Astrocyte (in vitro differentiated cells and primary cell): Measurements from ENCODE around the gene OR9Q1. TPM values are rescaled to one million over a fixed set of nuclear protein-coding genes. Genes with fewer than 3 reads are reported as not detected.
"Not testable (repeated sequence)": the region's sequence is repeated elsewhere in the genome, so short reads cannot be mapped to it uniquely, and the experiment has no call there.

Experiments used
- DNase-seq: peaks from one replicate; pipeline ENCODE4 v3.0.0-alpha.2; 2010; ENCODE audit warnings: low read depth
- FAIRE-seq: peaks from 2 replicates; lab custom pipeline; 2011; peaks lifted over from hg19 to GRCh38; lab: Jason Lieb, UNC
- H2AFZ ChIP-seq: 2 replicates; pipeline ENCODE4 v1.6.0; 2012; ENCODE audit warnings: low read depth, low read length, inconsistent platforms
- H3K27ac ChIP-seq: 2 replicates; pipeline ENCODE4 v1.5.1; 2011; ENCODE audit warnings: low read depth, low read length, inconsistent platforms
- H3K27me3 ChIP-seq: 2 replicates; pipeline ENCODE4 v1.6.0; 2011; ENCODE audit warnings: low read length, inconsistent platforms; ENCODE audit not compliant: insufficient read depth
- H3K36me3 ChIP-seq: 2 replicates; pipeline ENCODE4 v1.5.1; 2011; ENCODE audit warnings: low read length, inconsistent platforms; ENCODE audit not compliant: insufficient read depth
- H3K4me1 ChIP-seq: 2 replicates; pipeline ENCODE4 v1.5.1; 2011; ENCODE audit warnings: low read length, inconsistent platforms; ENCODE audit not compliant: insufficient read depth
- H3K4me2 ChIP-seq: 2 replicates; pipeline ENCODE4 v1.6.0; 2012; ENCODE audit warnings: low read length, inconsistent platforms
- H3K4me3 ChIP-seq: 2 replicates; pipeline ENCODE4 v1.5.1; 2011; ENCODE audit warnings: low read depth, mild to moderate bottlenecking, low read length, inconsistent platforms; ENCODE audit not compliant: insufficient read depth
- H3K79me2 ChIP-seq: 2 replicates; pipeline ENCODE4 v1.6.0; 2012; ENCODE audit warnings: mild to moderate bottlenecking, low read length, inconsistent platforms; ENCODE audit not compliant: insufficient read depth
- H3K9ac ChIP-seq: 2 replicates; pipeline ENCODE4 v1.6.0; 2012; ENCODE audit warnings: mild to moderate bottlenecking, low read length, inconsistent platforms
- H3K9me3 ChIP-seq: 2 replicates; pipeline ENCODE4 v1.5.1; 2012; ENCODE audit warnings: low read depth, mild to moderate bottlenecking, low read length, inconsistent platforms; ENCODE audit not compliant: insufficient read depth
- H4K20me1 ChIP-seq: 2 replicates; pipeline ENCODE4 v1.6.0; 2012; ENCODE audit warnings: low read length, inconsistent platforms; ENCODE audit not compliant: insufficient read depth
- H3K27ac Mint-ChIP-seq: one replicate; pipeline ENCODE4 v1.8.0; 2021; ENCODE audit warnings: mild to moderate bottlenecking, mixed read lengths; ENCODE audit not compliant: unreplicated experiment
- H3K27me3 Mint-ChIP-seq: one replicate; pipeline ENCODE4 v1.8.0; 2021; ENCODE audit warnings: low read depth, mixed read lengths; ENCODE audit not compliant: unreplicated experiment
- H3K36me3 Mint-ChIP-seq: one replicate; pipeline ENCODE4 v1.8.0; 2021; ENCODE audit warnings: low read depth, mixed read lengths; ENCODE audit not compliant: unreplicated experiment
- H3K4me1 Mint-ChIP-seq: one replicate; pipeline ENCODE4 v1.8.0; 2021; ENCODE audit warnings: low read depth, mixed read lengths; ENCODE audit not compliant: unreplicated experiment
- H3K4me3 Mint-ChIP-seq: one replicate; pipeline ENCODE4 v1.8.0; 2021; ENCODE audit warnings: mild to moderate bottlenecking, moderate library complexity, mixed read lengths; ENCODE audit not compliant: unreplicated experiment
- H3K9me3 Mint-ChIP-seq: one replicate; pipeline ENCODE4 v1.8.0; 2021; ENCODE audit warnings: mild to moderate bottlenecking, mixed read lengths; ENCODE audit not compliant: unreplicated experiment
- CTCF ChIP-seq: IDR thresholded peaks from 2 replicates; pipeline ENCODE4 v1.5.1; 2011; ENCODE audit warnings: low read depth, mild to moderate bottlenecking, inconsistent platforms, low read length, moderate library complexity; ENCODE audit not compliant: insufficient read depth
- EZH2 ChIP-seq: IDR thresholded peaks from 2 replicates; pipeline ENCODE4 v1.6.1; 2012; ENCODE audit warnings: mild to moderate bottlenecking, low read length, inconsistent platforms; ENCODE audit not compliant: insufficient read depth
- total RNA-seq: library from RNA; stranded (reverse); gene quantifications from 2 replicates; pipeline ENCODE4 v1.2.1, GENCODE V29; 2021

The OR9Q1 gene
- total RNA-seq, 1 donor from 2014 or later = not detected

- H3K4me1 ChIP-seq = no peaks in the 10 kb centered on the region
- H3K9me3 ChIP-seq = no peaks in the 10 kb centered on the region
- no peaks in the 10 kb centered on the region for H3K36me3 Mint-ChIP-seq
- no peaks in the 10 kb centered on the region for H3K36me3 ChIP-seq
- H3K27me3 ChIP-seq = no peaks in the 10 kb centered on the region
- TF ChIP-seq CTCF = no peak
- H3K27me3 Mint-ChIP-seq = no peaks in the 10 kb centered on the region
- H3K4me2 ChIP-seq = no peak overlapping the region
- FAIRE-seq (no peak), DNase-seq (no peak)
- no peak overlapping the region for H3K4me3 Mint-ChIP-seq
- H3K4me3 ChIP-seq = no peak overlapping the region
- H3K79me2 ChIP-seq = no peaks in the 10 kb centered on the region
- no peak overlapping the region for H2AFZ ChIP-seq
- no peaks in the 10 kb centered on the region for H3K4me1 Mint-ChIP-seq
- H4K20me1 ChIP-seq = no peaks in the 10 kb centered on the region
- peaks cover 8% of the 10 kb centered on the region for H3K9me3 Mint-ChIP-seq
- no peak overlapping the region for H3K27ac Mint-ChIP-seq
- H3K9ac ChIP-seq = no peak overlapping the region
- no peak overlapping the region for H3K27ac ChIP-seq
These were observed 175.6 kb downstream of the OR9Q1 start for GRCh38 chr11:58199271-58199670.

- H3K27ac Mint-ChIP-seq = no peak within 1 kb of the TSS
- Histone ChIP-seq H3K27ac (no peak within 1 kb of the TSS), H3K36me3 (no peaks in the 10 kb centered on the region), H3K27me3 (no peaks in the 10 kb centered on the region), H2AFZ (no peak within 1 kb of the TSS), H3K4me1 (no peaks in the 10 kb centered on the region), H3K79me2 (no peaks in the 10 kb centered on the region), H3K9ac (no peak within 1 kb of the TSS), H3K4me2 (no peak within 1 kb of the TSS), H4K20me1 (no peaks in the 10 kb centered on the region), H3K4me3 (no peak within 1 kb of the TSS), H3K9me3 (no peaks in the 10 kb centered on the region)
- H3K36me3 Mint-ChIP-seq = no peaks in the 10 kb centered on the region
- no peaks in the 10 kb centered on the region for H3K4me1 Mint-ChIP-seq
- FAIRE-seq (no peak), DNase-seq (no peak)
- TF ChIP-seq CTCF (no peak), EZH2 (no peak)
- H3K4me3 Mint-ChIP-seq = no peak within 1 kb of the TSS
- H3K27me3 Mint-ChIP-seq = peaks cover 2% of the 10 kb centered on the region
- peaks cover 3% of the 10 kb centered on the region for H3K9me3 Mint-ChIP-seq
These were observed 180.4 kb downstream of the OR9Q1 start, which contains the start of gene OR1S2 for GRCh38 chr11:58204042-58204441. OR1S2 (minus strand) TSS chr11:58204142; CDS start chr11:58204142, 0 bp downstream.

- not testable (repeated sequence) for H3K36me3 Mint-ChIP-seq, H3K4me3 Mint-ChIP-seq, FAIRE-seq, H3K27me3 ChIP-seq, H3K27ac Mint-ChIP-seq, H3K79me2 ChIP-seq, H4K20me1 ChIP-seq, DNase-seq, H3K4me2 ChIP-seq, H3K27me3 Mint-ChIP-seq, H3K9me3 ChIP-seq, H3K36me3 ChIP-seq, H3K4me3 ChIP-seq, H3K27ac ChIP-seq, H3K4me1 ChIP-seq, H3K4me1 Mint-ChIP-seq, H3K9ac ChIP-seq, H3K9me3 Mint-ChIP-seq, H2AFZ ChIP-seq
These were observed 188.7 kb downstream of the OR9Q1 start, which contains the start of gene OR1S1 for GRCh38 chr11:58212420-58212819. OR1S1 (plus strand) TSS chr11:58212720.
